HG03196 (cell line): ENCODE data around the gene FAM187B.
A peak's percentile ranks its signal among the peaks of the same experiment; 100 is the strongest.
"Not testable (repeated sequence)": the region's sequence is repeated elsewhere in the genome, so short reads cannot be mapped to it uniquely, and the experiment has no call there.

Experiments used
- ATAC-seq: cut with Tn5 transposase; IDR thresholded peaks from one replicate; pipeline ENCODE4 v1.9.1; 2021; ENCODE audit not compliant: unreplicated experiment

FAM187B gene

DNA sequence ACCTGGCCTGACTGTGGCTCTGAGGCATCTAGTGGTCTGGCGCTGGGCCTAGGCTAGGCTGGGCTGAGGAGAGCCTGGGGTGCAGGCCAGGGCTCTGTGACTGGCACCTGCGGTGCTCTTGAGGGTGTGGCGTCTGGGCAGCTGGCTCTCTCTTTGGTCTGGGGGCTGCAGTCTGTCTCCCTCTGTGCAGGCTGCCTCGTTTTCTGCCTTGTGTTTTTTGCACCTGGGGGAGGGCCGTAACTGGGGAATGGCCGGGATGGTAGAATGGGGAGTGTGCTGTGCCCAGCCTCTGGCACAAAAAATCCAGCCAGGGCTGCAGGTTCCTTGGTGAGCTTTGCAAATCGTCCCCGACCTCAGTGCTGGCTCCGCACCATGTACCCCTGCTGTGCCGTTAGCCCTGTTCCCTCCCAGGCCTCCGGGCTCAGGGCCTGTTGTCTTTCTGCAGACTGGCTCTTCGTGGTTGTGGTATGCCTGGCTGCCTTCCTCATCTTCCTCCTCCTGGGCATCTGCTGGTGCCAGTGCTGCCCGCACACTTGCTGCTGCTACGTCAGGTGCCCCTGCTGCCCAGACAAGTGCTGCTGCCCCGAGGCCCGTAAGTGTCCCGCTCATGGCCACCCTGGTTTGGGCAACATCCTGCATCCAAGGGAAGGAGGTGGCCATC lies 33.7 kb upstream of the FAM187B start:
- no peak for ATAC-seq

DNA sequence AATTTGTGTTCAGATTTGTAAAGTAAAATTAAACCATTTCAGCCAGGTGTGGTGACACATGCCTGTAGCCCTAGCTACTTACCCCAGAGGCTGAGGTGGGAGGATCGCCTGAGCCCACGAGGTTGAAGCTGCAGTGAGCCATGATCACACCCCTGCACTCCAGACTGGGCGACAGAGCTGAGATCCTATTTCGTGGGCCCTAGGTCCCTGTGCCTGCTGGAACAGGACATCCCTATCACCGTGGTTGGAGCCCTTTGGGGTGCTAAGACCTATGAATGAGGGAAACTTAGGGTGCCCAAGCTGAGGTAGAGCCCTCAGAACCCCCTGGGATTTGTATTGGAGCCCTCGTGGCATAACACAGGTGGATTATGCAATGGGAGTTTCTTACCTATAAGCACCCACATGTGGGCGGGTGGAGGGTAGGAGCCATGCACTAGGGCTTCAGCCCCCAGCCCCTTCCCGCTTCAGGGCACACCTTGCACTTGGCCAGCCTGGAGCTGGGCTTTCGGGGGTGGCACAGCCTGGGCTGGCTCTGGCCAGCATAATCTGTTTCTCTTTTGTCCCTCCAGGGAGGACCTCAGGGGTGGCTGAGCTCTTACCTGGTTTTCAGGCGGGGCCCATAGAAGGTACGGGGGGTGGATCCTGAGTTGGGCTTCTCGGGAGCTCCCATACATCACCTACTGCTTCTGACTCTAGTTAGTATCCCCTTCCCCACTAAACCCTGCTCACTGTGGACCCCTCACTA lies 33.0 kb upstream of the FAM187B start:
- no peak for ATAC-seq

DNA sequence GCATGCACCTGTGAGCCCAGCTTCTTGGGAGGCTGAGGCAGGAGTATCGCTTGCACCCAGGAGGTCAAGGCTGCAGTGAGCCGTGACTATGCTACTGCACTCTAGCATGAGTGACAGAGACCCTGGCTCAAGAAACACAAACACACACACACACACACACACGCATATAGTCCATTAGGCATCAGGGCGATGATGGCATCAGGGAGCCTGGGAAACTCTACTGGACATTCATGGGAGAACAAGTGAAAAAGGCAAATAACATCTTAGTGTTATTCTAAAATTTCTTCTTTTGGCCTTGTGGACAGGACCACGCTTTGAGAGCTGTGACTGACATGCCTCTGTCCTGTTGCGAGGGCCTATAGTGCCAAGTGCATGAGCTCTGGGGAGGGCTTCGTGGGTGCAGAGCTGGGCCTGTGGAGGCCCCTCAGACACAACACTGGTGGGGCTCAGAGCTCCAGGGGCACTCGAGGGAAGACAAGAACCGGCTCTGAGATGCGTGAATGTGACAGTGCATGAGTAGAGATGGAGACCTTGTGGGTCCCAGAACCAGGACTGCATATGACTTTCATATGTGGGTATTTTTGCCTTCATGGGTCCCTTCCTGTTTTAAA lies 32.3 kb upstream of the FAM187B start:
- no peak for ATAC-seq

DNA sequence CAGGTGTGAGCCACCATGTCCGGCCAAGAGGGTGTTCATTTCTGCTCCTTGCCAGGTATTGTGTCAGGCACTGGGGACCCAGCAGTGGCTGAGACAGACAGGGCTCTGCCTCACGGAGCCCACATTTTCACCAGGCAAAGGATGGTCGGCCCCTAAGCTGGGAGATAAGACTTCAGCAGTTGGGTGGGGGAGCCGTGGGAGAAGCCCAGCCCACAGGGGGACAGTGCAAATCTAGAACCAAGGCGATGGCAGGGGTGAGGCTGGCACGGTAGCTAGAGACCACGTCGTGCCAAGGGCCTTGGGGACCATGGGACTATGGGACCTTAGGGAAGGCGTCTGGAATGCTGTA lies 28.5 kb upstream of the FAM187B start:
- no peak for ATAC-seq

DNA sequence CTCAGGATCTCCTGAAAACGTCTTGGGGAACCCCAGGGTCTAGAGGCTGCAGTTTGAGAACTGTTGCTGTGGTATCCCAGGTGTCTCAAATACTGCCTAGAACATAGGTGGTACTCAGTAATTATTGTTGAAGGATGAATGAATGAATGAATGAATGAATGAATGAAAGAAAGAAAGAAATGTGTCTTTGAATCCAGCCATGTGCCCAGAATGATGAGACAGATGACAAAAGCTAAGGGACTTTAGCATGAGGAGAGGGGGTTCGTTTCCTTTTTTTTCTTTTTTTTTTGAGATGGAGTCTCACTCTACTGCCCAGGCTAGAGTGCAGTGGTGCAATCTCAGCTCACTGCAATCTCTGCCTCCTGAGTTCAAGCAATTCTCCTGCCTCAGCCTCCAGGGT lies 28.0 kb upstream of the FAM187B start:
- no peak for ATAC-seq

DNA sequence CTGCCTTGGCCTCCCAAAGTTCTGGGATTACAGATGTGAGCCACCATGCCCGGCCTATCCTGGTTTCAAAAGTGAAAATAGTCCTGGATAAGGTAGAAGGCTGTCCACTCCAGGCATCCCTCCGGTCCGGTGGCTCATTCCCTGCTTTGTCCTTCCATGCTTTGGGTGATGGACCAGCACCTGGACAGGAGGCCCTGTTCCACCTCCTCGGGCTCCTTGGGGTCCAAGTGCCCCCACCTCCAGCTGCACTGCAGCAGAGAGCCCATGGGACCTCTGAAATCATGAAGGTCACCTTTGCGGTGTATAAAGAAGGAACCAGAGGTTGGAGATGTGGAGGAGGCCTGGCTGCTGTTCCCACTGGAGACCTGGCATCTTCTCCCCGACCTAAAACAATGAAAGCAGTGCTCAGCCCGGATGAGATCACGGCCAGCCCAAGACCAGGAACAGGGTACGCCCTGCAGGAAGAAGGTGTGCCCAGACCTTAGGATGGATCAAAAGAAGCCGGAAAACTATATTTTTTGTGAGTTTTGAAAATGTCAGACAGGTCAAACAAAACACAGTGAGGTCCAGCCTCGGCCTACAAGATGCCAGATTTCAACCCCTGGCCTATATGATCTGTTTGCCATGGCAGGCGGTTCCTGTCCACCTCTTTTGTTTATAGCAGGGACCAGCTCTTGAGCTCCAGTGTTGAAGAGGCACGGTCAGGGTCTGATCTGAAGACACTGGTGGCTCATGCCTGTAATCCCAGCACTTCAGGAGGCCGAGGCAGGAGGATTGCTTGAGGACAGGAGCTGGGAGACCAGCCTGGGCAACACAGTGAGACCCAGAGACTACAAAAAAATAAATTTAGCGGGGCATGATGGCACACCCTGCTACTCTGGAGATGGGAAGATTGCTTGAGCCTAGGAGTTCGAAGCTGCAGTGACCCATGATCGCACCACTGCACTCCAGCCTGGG lies 26.1 kb upstream of the FAM187B start:
- no peak for ATAC-seq

DNA sequence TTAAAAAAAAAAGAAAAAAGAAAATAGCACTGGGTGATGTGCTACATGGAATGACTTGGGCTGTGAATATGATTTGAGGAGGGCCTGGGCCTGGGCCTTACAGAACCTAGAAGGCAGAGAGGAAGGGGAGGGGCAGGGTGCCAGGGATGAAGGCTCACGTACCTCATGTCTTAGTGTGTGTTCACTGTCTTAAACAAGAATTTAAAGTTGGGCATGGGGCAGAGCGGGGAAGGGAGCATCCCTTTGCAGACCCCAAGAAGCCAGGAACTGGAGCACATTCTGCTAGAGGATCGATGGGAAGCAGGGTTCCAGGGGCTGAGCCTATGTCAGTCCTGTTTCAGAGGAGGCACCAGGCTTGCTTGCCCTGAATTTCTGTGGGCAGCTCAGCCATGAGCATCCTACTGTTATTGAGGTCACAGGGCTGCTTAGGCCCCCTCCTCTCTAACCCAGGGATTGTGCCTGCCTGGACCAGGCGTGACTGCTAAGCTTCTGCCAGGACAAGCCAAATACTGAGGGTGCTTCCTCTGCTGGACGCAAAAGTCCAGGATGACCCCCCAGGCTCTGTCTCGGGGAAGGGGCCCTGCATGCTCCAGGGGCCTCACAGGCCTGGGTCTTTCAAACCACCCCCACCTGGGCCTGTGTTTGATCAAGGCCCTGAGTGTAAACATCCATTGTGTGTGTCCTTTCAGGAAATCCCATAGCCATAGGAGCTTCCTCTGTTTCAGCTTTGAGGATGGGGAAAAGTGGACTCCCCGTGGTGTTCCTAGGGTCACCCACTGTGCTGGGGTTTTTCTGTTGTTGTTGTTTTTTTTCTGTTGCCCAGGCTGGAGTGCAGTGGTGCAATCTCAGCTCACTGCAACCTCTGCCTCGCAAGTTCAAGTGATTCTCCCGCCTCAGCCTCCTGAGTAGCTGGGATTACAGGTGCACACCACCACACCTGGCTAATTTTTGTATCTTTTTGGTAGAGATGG lies 25.1 kb upstream of the FAM187B start:
- ATAC-seq = no peak

DNA sequence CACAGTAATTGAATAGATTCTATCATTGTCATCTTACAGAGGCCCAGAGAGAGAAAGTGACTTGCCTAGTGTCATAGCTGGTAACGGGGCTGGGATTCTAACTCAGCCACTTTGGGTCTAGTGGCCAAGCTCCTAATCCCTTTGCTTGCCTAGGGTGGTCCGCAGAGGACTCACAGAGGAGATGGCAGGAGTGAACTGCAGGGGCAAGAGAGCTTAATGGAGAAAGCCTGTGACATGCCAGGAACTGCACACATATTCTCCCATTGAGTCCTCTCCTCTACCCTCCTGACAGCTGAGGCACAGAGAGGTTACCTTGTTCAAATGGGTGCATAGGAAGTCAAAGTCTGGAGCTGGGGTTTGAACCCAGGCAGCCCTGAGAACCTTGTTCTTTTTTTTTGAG lies 22.9 kb upstream of the FAM187B start:
- ATAC-seq = no peak

DNA sequence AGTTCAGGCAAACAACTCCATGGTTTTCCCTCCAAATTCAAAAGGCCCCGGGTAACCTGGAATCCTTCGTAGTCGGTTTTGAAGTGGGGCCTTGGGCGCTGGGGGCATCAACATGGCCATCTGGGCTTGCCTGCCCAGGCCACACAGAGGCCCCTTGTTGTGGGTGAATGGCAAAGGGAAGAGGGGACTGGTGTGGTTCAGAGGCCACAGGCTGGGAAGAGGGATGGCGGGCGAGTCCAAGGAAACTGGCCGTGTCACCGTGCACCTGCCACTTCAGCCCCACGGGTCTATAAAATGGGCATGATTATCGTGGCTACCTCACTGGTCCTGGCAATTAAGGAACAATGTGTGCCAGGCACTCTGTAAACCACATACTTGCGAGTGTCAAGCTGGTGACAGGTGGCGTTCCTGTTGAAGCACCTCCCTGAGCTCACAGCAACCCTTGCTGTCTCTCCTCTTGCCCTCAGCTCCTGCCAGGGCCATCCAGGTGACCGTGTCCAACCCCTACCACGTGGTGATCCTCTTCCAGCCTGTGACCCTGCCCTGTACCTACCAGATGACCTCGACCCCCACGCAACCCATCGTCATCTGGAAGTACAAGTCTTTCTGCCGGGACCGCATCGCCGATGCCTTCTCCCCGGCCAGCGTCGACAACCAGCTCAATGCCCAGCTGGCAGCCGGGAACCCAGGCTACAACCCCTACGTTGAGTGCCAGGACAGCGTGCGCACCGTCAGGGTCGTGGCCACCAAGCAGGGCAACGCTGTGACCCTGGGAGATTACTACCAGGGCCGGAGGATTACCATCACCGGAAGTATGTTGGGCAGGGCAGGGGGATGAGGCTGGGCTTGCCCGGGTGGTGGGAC lies 21.5 kb upstream of the FAM187B start:
- no peak for ATAC-seq

DNA sequence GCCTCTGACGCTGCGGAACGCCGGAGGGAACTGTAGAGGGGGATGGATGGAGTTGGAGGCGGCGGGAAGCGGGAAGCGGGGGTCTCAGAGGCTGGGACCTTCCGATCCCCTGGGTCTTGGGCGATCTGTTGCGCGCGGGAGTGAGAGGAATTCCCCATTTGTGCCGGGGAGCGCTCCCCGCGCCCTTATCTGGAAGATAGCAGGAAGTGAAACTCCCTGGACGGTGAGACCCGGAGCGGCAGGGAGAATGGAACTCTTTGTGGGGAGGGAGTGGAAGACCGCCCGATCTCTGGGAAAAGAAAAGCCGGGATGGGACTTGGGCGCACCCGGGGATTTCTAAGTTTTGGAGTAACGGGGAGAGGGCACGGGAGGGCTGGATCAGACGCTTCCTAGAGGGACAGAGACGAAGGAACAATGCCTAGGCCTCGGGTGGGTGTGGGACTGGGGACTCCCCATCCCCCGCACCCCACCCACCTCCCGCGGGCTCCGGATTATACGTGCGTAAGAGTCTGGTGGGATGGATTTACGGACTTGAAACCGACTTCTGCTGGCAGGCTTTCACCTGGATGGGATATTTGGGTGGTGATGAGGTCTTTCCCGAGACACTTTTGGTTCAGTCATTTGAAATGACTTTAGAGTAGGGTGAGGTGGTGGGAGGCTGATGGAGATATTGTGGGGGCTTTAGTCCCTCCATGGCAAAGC lies 20.8 kb upstream of the FAM187B start:
- ATAC-seq = peak; percentile 2

DNA sequence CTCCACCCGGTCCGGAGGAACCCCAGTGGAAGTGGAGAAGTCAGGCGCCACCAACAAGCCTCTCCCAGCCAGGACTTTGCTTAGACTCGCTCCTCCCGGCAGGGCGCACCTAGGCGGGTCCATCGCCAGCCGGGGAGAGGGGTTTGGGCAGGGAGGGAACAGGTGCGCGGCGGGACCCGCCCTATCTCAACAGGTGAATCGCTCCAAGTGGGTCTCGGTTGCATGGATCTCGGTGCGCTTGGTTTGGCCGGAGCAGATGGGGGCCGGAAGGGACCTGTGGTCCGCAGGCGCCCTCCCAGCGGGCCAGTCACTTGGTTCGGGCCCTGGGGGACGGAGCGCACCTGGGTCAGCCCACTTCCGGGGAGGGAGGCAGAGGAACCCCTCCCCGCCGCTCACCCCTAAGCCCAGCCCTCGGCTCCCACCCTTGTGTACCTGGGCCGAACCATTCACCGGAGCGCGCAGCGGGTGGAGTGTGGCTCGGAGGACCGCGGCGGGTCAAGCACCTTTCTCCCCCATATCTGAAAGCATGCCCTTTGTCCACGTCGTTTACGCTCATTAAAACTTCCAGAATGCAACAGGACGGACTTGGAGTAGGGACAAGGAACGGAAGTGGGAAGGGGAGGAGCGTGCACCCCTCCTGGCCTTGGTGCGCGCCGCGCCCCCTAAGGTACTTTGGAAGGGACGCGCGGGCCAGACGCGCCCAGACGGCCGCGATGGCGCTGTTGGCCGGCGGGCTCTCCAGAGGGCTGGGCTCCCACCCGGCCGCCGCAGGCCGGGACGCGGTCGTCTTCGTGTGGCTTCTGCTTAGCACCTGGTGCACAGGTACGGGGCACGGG lies 20.0 kb upstream of the FAM187B start, which contains the start of gene LSR:
LSR (plus strand) TSS at position 693 of the 836 bp plus-strand sequence; CDS start at position 714, 21 bp downstream.
- peak; percentile 65 for ATAC-seq

DNA sequence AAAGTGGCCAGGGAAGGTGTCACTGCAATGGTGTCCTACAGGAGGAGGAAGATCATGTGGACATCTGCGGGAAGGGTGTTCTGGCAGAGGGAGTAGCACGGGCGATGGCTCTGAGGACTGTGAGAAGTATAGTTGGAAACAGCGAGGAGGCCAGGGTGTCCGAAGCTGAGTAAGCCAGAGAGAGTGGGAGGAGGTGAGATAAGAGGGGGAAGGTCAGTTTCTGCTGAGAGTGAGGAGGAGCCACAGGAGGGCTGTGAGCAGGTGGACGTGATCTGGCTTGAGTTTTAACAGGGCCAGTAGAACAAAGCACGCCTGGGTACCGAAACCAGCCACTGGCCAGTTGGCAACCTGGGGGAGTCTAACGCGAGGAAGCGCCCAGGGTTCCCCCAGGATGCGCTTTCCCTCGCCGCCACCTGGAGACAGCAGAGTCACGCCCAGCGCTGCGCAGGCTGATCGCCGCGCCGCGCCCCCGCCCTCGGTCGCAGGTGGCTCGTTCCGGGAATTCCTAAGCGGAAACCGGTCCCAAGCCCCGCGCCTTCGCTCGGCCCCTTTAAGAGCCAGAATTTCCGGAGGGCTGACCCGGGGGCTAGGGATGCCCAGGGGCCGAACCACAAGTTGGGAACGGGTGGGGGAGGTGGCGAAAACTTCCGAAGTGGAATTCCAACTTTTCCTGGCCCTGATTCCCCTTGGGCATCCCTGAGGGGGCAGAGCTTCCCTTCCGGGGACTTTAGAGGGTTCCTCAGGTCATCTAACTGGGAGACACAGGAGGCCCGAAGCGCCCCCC lies 19.2 kb upstream of the FAM187B start:
- peak; percentile 37 for ATAC-seq

DNA sequence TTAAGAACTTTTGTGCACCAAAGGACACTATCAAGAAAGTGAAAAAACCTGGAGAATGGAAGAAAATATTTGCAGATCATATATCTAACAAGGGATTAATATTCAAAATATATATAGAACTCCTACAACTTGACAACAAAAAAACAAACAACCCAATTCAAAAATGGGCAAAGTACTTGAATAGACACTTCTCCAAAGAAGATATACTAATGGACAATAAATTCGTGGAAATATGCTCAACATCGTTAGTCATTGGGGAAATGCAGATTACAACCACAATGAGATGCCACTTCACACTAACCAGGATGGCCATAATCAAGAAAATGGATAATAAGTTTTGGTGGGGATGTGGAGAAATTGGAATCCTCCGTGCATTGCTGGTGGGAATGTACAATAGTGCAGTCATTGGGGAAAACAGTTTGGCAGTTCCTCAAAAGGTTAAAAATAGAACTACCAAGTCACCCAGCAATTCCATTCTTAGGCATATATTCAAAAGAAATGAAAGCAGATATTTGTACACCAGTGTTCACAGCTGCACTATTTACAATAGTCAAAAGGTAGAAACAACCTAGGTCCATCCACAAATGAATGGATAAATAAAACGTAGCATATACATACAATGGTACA lies 18.0 kb upstream of the FAM187B start:
- no peak for ATAC-seq

DNA sequence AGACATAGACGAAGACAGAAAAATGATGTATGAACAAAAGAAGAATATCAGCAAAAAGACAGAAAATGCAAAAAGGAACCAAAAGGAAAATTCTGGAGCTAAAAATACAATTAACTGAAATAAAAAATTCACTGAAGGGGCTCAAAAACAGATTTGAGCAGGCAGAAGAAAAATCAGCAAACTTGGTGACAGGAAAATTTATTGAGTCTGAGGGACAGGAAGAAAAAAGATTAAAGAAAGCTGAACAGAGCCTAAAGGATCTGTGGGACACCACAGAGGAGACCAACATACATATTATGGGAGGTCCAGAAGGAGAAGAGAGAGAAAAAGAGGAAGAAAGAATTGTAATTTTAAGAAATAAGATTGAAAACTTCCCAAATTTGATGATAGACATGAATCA lies 12.9 kb upstream of the FAM187B start:
- ATAC-seq = no peak

DNA sequence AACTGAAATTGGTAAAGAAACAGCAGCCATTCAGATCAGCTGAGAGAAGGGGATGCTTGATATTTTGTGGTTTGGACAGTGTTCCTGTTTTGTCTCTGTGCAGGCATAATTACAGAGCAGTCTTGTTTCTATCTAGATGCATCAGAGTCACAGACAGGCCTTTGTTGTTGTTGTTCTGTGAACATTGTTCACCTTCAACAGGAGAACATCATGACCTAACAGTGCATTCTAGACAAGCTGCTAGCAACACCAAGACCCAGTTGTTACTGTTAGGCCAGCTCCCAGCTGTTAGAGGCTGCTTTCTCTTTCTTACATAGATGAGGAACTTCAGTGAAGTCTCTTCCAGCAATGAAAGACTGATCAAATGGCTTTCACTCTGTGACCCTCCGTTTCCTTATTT lies 11.8 kb upstream of the FAM187B start:
- no peak for ATAC-seq

DNA sequence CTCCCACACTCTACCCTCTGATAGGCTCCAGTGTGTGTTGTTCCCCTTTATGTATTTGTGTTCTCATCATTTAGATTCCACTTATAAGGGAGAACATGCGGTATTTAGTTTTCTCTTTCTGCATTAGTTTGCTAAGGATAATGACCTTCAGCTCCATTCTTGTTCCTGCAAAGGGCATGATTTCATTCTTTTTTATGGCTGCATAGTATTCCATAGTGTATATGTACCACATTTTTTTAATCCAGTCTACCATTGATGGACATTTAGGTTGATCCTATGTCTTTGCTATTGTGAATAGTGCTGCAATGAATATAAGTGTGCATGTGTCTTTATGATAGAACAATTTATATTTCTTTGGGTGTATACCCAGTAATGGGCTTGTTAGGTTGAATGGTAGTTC lies 11.1 kb upstream of the FAM187B start:
- not testable (repeated sequence) for ATAC-seq
